C4-2B (cell line): ENCODE results near the gene ATG10.

Experiments used
- ZFX ChIP-seq: fragments of 450-650 bp; IDR thresholded peaks from 2 replicates; pipeline ENCODE4 v1.6.1; 2017
- TF ChIP-seq, protein P1 (sequence below): fragments of 450-650 bp; conservative IDR thresholded peaks from 2 replicates; pipeline ENCODE4 v1.5.1; 2017; ENCODE audit warnings: mild to moderate bottlenecking

DNA sequence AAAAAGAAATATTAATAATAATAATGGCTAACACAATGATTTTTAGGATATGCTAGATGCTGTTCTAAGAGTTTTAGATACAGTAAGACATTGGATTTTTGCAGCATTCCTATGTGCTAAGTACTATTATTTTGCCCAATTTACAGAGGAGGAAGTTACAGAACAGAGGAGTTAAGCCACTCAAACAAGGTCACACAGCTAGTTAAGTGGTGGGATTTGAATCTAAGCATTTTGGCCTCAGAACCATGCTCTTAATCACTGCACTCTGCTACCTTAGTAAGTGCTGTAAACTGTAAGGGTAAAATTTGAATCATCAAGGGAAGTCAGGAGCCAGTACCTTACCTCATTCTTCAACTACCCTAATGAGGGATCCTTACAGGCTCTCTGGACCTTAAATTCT, 280.9 kb downstream of the ATG10 start:
- TF ChIP-seq, protein P1, sequence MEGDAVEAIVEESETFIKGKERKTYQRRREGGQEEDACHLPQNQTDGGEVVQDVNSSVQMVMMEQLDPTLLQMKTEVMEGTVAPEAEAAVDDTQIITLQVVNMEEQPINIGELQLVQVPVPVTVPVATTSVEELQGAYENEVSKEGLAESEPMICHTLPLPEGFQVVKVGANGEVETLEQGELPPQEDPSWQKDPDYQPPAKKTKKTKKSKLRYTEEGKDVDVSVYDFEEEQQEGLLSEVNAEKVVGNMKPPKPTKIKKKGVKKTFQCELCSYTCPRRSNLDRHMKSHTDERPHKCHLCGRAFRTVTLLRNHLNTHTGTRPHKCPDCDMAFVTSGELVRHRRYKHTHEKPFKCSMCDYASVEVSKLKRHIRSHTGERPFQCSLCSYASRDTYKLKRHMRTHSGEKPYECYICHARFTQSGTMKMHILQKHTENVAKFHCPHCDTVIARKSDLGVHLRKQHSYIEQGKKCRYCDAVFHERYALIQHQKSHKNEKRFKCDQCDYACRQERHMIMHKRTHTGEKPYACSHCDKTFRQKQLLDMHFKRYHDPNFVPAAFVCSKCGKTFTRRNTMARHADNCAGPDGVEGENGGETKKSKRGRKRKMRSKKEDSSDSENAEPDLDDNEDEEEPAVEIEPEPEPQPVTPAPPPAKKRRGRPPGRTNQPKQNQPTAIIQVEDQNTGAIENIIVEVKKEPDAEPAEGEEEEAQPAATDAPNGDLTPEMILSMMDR: no peak
- TF ChIP-seq ZFX: no peak
